Measurements from ENCODE around the gene PRKCA. TPM values are rescaled to one million over a fixed set of nuclear protein-coding genes. Genes with fewer than 3 reads are reported as not detected.

Gene PRKCA
- total and polyA plus RNA-seq, 2 donors from 2014 or later, result 8.0 to 50.8 TPM

GRCh38 chr17:66835476-66835875 is 533.1 kb downstream of the PRKCA start:
- H3K27me3 ChIP-seq (ENCODE audit: control insufficient read depth, insufficient read depth, low read length), result peaks cover 4% of the 10 kb centered on the region
- peaks cover 0 to 2% (median 0%) of the 10 kb centered on the region in 3 donors for H3K4me1 ChIP-seq (ENCODE audit: control insufficient read depth in 2 of 3, insufficient read depth in 2 of 3, low read depth in 1 of 3, low read length in 3 of 3)
- FAIRE-seq, result no peak

GRCh38 chr17:66836063-66837005 is 533.9 kb downstream of the PRKCA start:
- FAIRE-seq (no peak), DNase-seq (no peak)
- Histone ChIP-seq H3K4me3 (ENCODE audit: low read length in 3 of 3) (no peak overlapping the region), H3K9ac (ENCODE audit: low read length in 3 of 3) (no peak overlapping the region), H3K4me1 (ENCODE audit: control insufficient read depth in 2 of 3, insufficient read depth in 2 of 3, low read depth in 1 of 3, low read length in 3 of 3) (peaks cover 0 to 2% (median 0%) of the 10 kb centered on the region in 3 donors), H3K27ac (ENCODE audit: low read depth in 2 of 2, low read length in 2 of 2) (no peak overlapping the region), H3K9me3 (ENCODE audit: control insufficient read depth in 2 of 3, insufficient read depth in 1 of 3, low read length in 3 of 3) (no peaks in the 10 kb centered on the region), H3K36me3 (ENCODE audit: control insufficient read depth in 2 of 3, insufficient read depth in 3 of 3, low read length in 3 of 3) (no peaks in the 10 kb centered on the region), H3K27me3 (ENCODE audit: control insufficient read depth, insufficient read depth, low read length) (peaks cover 4% of the 10 kb centered on the region)
- intact Hi-C loops (cut with DNase I), result no loop called here
- no peak for TF ChIP-seq CTCF (IDR thresholded peaks at IDR 0.05; ENCODE audit: borderline replicate concordance, extremely low read depth, insufficient read depth)

More at GRCh38 chr17:66835476-66835875, 533.1 kb downstream of the PRKCA start:
- peak in 1 of 5 donors; percentile 15 for DNase-seq
- H3K36me3 ChIP-seq (ENCODE audit: control insufficient read depth in 2 of 3, insufficient read depth in 3 of 3, low read length in 3 of 3), result no peaks in the 10 kb centered on the region
- H3K9me3 ChIP-seq (ENCODE audit: control insufficient read depth in 2 of 3, insufficient read depth in 1 of 3, low read length in 3 of 3), result no peaks in the 10 kb centered on the region
- no peak overlapping the region for H3K9ac ChIP-seq (ENCODE audit: low read length in 3 of 3)
- H3K4me3 ChIP-seq (ENCODE audit: low read length in 3 of 3), result no peak overlapping the region
- TF ChIP-seq CTCF (IDR thresholded peaks at IDR 0.05; ENCODE audit: borderline replicate concordance, extremely low read depth, insufficient read depth), result no peak
- intact Hi-C loops (cut with DNase I), result no loop called here
- no peak overlapping the region for H3K27ac ChIP-seq (ENCODE audit: low read depth in 2 of 2, low read length in 2 of 2)

GRCh38 chr17:66837226-66837625 is 534.8 kb downstream of the PRKCA start:
- TF ChIP-seq CTCF (IDR thresholded peaks at IDR 0.05; ENCODE audit: borderline replicate concordance, extremely low read depth, insufficient read depth), result no peak

More at GRCh38 chr17:66837226-66837625, 534.8 kb downstream of the PRKCA start:
- peaks cover 0 to 2% (median 0%) of the 10 kb centered on the region in 3 donors for H3K4me1 ChIP-seq (ENCODE audit: control insufficient read depth in 2 of 3, insufficient read depth in 2 of 3, low read depth in 1 of 3, low read length in 3 of 3)
- DNase-seq (no peak), FAIRE-seq (no peak)
- H3K9ac ChIP-seq (ENCODE audit: low read length in 3 of 3), result no peak overlapping the region
- no peak overlapping the region for H3K27ac ChIP-seq (ENCODE audit: low read depth in 2 of 2, low read length in 2 of 2)
- intact Hi-C loops (cut with DNase I), result no loop called here
- H3K4me3 ChIP-seq (ENCODE audit: low read length in 3 of 3), result no peak overlapping the region
- H3K36me3 ChIP-seq (ENCODE audit: control insufficient read depth in 2 of 3, insufficient read depth in 3 of 3, low read length in 3 of 3), result no peaks in the 10 kb centered on the region
- no peaks in the 10 kb centered on the region for H3K9me3 ChIP-seq (ENCODE audit: control insufficient read depth in 2 of 3, insufficient read depth in 1 of 3, low read length in 3 of 3)
- peaks cover 4% of the 10 kb centered on the region for H3K27me3 ChIP-seq (ENCODE audit: control insufficient read depth, insufficient read depth, low read length)
